Ovary (tissue), 9 donors: Measurements from ENCODE around the gene SAXO1. TPM values are rescaled to one million over a fixed set of nuclear protein-coding genes. Genes with fewer than 3 reads are reported as not detected.

Experiments used
- DNase-seq, 5 donors: peaks; one replicate each; pipeline ENCODE4 v3.0.0-alpha.2; 2019 to 2020
- H3K27ac ChIP-seq, 2 donors: fragments of 200-600 bp; one replicate each; pipeline versions ENCODE4 v1.5.1 to v1.8.0; 2019 to 2022
- H3K27me3 ChIP-seq: fragments of 200-600 bp; one replicate; pipeline ENCODE4 v1.8.0; 2022
- H3K36me3 ChIP-seq: fragments of 200-600 bp; sonication (generic); one replicate; pipeline ENCODE4 v1.5.1; 2019
- H3K4me1 ChIP-seq: one replicate; pipeline ENCODE4 v1.8.1; 2013; ENCODE audit warnings: mild to moderate bottlenecking, moderate library complexity; ENCODE audit not compliant: insufficient read depth
- H3K4me3 ChIP-seq: fragments of 200-600 bp; sonication (generic); one replicate; pipeline ENCODE4 v1.5.1; 2017
- H3K9me3 ChIP-seq, 2 donors: fragments of 200-600 bp in 1 of 2; sonication (generic) in 1 of 2; one replicate each; pipeline versions ENCODE4 v1.5.1 to v1.8.1; 2013 to 2019; ENCODE audit warnings: mild to moderate bottlenecking in 1 of 2, moderate library complexity in 1 of 2
- CTCF ChIP-seq, 3 donors: fragments of 450-650 bp in 2 of 3; fragments of 200-600 bp in 1 of 3; IDR thresholded peaks; one replicate each; pipeline versions ENCODE4 v1.5.1 to v1.8.0; 2016 to 2022; ENCODE audit warnings: antibody characterized with exemption in 3 of 3, mild to moderate bottlenecking in 1 of 3
- EP300 ChIP-seq: sonication (generic); formaldehyde crosslinking; IDR thresholded peaks from one replicate; pipeline ENCODE4 v1.6.1; 2017; ENCODE audit warnings: antibody characterized with exemption
- POLR2A ChIP-seq: fragments of 450-650 bp; IDR thresholded peaks from one replicate; pipeline ENCODE4 v1.6.1; 2017; ENCODE audit warnings: antibody characterized with exemption, mild to moderate bottlenecking, moderate library complexity
- WGBS, 3 donors: extraction: QIAGEN DNeasy Blood & Tissue Kit in 1 of 3; methylation state at CpG; one replicate each; pipeline versions ENCODE4 v1.1.5 to v1.1.7; 2013 to 2017; 5-methylcytosine and 5-hydroxymethylcytosine counted together
- intact Hi-C, 4 donors: fragments of 100-400 bp; cut with DNase I; formaldehyde crosslinking; loops; one replicate each; pipeline versions ENCODE4 v1.11.0 to v1.15.1; 2022 to 2023
- polyA plus RNA-seq, 2 donors: library from polyadenylated mRNA; stranded (reverse); fragments of 200-250 nt in 1 of 2; fragments of 350-450 nt in 1 of 2; fragmentation: Illumina TruSeq in 1 of 2; extraction: RNeasy Lipid Tissue Mini Kit (QIAGEN cat#74804) in 1 of 2; gene quantifications; one replicate each; pipeline ENCODE4 v1.2.3, GENCODE V29; 2013 to 2014
- total RNA-seq, 7 donors: library from RNA; depleted of rRNA in 2 of 7; stranded (reverse); fragments of >200 nt in 2 of 7; fragmentation: NEBNext Ultra II Directional in 3 of 7; extraction: Animal tissue kit (Norgen Biotek cat#: 25700) in 3 of 7; gene quantifications; one replicate each; pipeline versions ENCODE4 v1.1.0 to v1.2.4, GENCODE V29; 2016 to 2023
- donor health status: DM: no; HTN: no; CAD: no; lungs with moderate emphysema.
- donor health status: DM: no; HTN: no; CAD: no.
- donor health status: Bipolar disorder and iron deficiency.
- donor health status: DM: yes; HTN: yes; CAD: no.
- donor health status: DM: no; HTN: no; CAD: no.
- donor health status: DM: yes; HTN: yes; CAD: no.

SAXO1 gene
- total and polyA plus RNA-seq, 9 donors = 0.04 to 0.47 (median 0.11) TPM; not detected in 1

- H3K4me3 ChIP-seq = no peak overlapping the region
- H3K27ac ChIP-seq = no peak overlapping the region
- WGBS, 3 donors = 86 to 94% (median 88%) methylated on average over 3 of the region's 3 CpGs
- intact Hi-C loops = loop anchor here in 2 of 4 donors (5.0 to 10.0 kb wide), 2 partner anchors 576 to 764 kb away; no protein-coding TSS in a partner anchor
- H3K4me1 ChIP-seq = no peaks in the 10 kb centered on the region
- TF ChIP-seq POLR2A (no peak), CTCF (IDR thresholded peaks at IDR 0.05) (no peak), EP300 (no peak)
- H3K27me3 ChIP-seq = no peaks in the 10 kb centered on the region
- no peaks in the 10 kb centered on the region for H3K36me3 ChIP-seq
- no peaks in the 10 kb centered on the region for H3K9me3 ChIP-seq
- no peak for DNase-seq
These were observed 12.0 kb downstream of the SAXO1 start for GRCh38 chr9:19020886-19021455.

- TF ChIP-seq POLR2A (no peak), CTCF (IDR thresholded peaks at IDR 0.05) (no peak)
- intact Hi-C loops = loop anchor here in 1 of 4 donors (10.0 kb wide), 1 partner anchor 763 kb away; no protein-coding TSS in a partner anchor
- 53 to 58% (median 56%) methylated on average over 4 of the region's 4 CpGs for WGBS, 3 donors
- H3K4me3 ChIP-seq = no peak overlapping the region
- no peak overlapping the region for H3K27ac ChIP-seq
- H3K27me3 ChIP-seq = no peaks in the 10 kb centered on the region
- DNase-seq = no peak
- no peaks in the 10 kb centered on the region for H3K9me3 ChIP-seq
- H3K4me1 ChIP-seq = no peaks in the 10 kb centered on the region
- no peaks in the 10 kb centered on the region for H3K36me3 ChIP-seq
These were observed 14.8 kb downstream of the SAXO1 start for GRCh38 chr9:19018201-19018600.

- H3K4me1 ChIP-seq = no peaks in the 10 kb centered on the region
- intact Hi-C loops = loop anchor here in 1 of 4 donors (5.0 kb wide), 1 partner anchor 407 kb away; no protein-coding TSS in a partner anchor
These were observed 23.5 kb downstream of the SAXO1 start for GRCh38 chr9:19009391-19009965.

GRCh38 chr9:19000133-19000532 lies 32.9 kb downstream of the SAXO1 start:
- WGBS, 3 donors = 85 to 87% (median 85%) methylated on average over 15 to 16 of the region's 16 CpGs
- intact Hi-C loops = no loop called here
- Histone ChIP-seq H3K36me3 (no peaks in the 10 kb centered on the region), H3K4me3 (no peak overlapping the region), H3K27ac (no peak overlapping the region), H3K27me3 (no peaks in the 10 kb centered on the region), H3K9me3 (no peaks in the 10 kb centered on the region), H3K4me1 (no peaks in the 10 kb centered on the region)
- no peak for DNase-seq
- no peak for TF ChIP-seq EP300
- TF ChIP-seq CTCF (IDR thresholded peaks at IDR 0.05) = no peak
- TF ChIP-seq POLR2A = no peak

More at GRCh38 chr9:19009391-19009965, 23.5 kb downstream of the SAXO1 start:
- DNase-seq = no peak
- no peaks in the 10 kb centered on the region for H3K36me3 ChIP-seq
- H3K27me3 ChIP-seq = no peaks in the 10 kb centered on the region
- no peak overlapping the region for H3K27ac ChIP-seq
- no peak overlapping the region for H3K4me3 ChIP-seq
- H3K9me3 ChIP-seq = no peaks in the 10 kb centered on the region
- 54 to 57% (median 55%) methylated on average over 5 of the region's 5 CpGs for WGBS, 3 donors
- no peak for TF ChIP-seq CTCF (IDR thresholded peaks at IDR 0.05)
- TF ChIP-seq EP300 = no peak
- TF ChIP-seq POLR2A = no peak
